Measurements from ENCODE around the gene CEACAM18.
"Not testable (repeated sequence)": the region's sequence is repeated elsewhere in the genome, so short reads cannot be mapped to it uniquely, and the experiment has no call there.

CEACAM18 gene

DNA sequence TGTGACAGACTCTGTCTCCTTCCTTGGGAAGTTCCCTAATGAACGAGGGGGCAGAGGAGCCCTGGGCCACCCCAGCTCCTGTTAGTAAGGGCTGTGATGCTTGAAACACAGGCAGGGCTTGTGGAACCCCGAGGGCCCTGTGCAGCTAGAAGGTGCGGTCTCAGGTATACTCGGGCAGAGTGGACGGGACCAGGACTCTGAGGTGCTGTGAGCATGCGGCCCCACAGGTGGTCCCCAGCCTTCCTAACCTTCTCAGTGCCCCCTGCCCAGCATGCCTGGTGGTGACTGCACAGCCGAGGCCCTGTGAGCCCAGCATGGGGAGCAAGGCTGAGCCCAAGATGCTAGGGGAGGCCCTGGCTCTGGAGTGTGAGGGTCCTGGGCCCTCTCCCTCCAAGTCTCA lies 16.1 kb upstream of the CEACAM18 start:
- DNase-seq: no peak

DNA sequence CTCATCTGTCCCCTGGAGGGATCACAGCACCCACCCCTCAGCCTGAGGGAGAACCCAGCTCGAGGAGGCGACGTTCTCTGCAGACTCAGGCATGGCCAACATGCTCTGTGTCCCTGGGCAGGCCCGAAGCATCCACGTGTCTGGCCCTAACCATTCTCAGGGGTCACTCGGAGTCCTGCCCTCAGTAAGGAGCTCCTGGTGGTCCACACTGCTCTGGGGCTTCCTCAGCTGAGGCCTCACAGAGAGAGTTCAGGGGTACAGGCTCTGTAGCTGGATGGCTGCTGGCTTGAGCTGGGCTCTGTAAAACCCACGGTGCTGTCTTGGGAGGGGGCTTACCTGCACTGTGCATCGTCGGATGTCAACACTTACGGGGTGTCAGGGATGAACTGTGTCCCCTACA lies 15.7 kb upstream of the CEACAM18 start:
- DNase-seq: no peak

DNA sequence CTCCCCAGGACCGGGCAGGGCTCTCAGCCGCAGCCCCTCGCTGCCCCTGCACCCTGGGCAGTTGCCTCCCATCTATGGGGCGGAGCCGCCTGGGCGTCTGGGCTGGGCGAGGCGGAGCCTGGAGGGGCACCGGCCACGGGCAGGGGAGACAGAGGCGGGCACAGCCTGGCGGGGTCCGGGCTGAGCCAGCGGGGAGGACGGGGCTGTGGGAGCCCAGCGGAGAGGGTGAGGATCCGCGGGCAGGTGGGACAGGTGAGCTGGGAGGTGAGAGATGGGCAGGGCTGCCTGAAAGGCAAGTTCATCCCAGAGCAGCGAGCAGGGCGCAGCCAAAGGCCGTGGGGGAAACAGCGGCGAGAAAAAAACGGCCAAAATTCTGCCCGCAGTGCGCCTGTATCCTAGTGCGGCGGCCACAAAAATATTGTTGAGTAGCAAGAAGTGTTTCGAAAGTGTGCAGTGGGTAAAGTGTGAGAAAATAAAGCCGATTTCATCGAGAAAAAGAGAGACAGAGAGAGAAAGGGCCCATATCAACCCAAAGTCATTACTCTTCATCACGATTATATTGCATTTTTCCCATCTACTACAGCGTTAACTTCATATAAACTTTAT lies 14.3 kb upstream of the CEACAM18 start:
- not testable (repeated sequence) for DNase-seq

DNA sequence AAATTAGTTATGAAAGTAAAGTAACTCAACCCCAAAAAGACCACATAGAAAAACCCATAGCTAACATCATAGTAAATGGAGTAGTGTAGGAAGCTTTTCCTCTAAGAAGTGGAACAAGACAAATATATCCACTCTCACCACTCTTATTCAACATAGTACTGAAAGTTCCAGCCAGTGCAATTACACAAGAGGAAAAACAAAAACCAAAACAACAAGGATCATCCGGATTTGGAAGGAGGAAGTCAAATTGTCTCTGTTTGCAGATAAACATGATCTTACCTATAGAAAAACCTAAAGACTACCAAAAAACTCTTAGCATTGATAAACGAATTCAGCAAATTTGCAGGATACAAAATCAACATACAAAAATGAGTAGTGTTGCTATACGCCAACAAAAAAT lies 11.6 kb upstream of the CEACAM18 start:
- no peak for DNase-seq

DNA sequence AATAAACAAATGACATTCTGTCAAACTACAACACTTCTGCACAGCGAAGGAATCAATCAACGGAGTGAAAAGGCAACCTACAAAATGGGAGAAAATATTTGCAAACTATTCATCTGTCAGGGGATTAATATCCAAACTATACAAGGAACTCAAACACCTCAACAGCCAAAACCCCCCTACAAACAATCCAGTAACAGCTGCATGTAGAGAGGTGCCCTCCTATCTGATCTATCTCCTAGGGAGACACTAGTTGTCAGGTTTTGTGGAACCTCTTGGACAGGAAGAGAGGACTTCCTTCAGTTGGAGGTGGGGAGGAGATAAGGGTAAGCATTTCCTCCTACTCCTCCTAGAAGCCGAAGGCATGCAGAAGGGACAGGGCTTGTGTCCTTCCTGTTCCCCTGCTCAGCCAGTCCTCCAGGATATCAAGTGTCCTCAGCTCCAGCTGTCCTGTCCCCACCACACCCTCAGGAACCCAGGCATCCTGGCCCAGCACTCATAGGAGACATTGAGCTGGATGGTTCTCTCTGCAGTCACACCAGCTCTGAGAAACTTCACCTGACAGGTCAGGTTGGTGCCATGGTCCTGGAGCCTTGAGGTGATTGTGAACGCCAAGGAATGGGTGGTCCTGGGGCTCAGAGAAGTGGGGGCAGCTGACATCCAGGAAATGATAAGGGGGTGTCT lies 10.3 kb upstream of the CEACAM18 start:
- no peak for DNase-seq

DNA sequence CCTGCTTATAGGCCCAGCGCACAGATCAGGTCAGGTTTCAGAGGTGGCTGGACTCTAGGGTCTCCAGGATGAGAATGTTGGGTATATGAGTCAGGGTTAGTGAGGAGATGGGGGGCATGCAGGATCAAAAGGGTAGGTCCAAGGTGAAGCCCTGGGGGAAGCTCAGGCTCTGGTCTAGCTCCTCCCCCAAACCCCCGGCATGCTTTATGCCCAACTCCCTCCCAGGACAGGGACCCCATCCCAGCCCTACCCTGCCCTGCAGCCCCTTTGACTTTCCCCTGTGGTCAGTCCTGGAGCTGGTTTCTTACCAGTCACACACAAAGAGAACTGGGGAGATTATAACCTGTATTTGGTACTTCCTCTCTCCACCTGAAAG lies 9.8 kb upstream of the CEACAM18 start:
- DNase-seq: no peak

DNA sequence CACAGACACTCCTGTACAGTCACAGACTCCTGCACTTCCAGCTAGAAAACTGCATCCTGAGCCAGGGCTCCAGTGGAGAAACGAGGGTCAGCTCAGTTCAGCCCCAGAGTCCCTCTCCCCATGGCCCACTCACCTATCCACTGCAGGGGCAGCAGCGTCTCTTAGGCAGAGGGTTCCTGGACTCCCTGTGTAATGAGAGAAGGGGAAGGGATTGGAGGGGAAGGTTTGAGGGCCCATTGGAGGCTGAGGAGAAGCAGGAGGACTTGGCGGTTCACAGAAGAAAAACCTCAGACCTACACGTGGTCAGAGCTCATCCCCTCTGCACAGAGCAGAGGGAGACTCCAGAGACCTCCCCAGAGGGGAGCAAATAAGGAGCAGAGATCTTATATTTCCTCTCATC lies 9.2 kb upstream of the CEACAM18 start:
- no peak for DNase-seq

DNA sequence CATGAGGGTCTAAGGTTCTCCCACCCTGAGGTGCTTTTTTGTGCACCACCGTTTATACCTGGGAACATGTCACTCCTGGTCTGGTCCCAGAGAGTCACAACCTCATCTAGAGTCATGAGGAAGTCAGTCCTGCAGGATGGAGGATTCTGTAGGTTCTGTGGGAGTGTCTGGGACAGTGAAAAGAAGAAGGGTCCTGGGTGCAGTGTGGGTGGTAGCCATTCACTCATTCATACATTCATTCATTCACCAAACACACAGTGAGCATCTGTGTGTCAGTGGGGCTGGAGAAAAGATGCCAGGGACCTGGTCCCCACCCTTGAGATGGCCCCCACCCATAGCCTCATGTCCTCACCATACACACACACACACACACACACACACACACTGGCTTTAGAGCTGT lies 8.7 kb upstream of the CEACAM18 start:
- DNase-seq: no peak

DNA sequence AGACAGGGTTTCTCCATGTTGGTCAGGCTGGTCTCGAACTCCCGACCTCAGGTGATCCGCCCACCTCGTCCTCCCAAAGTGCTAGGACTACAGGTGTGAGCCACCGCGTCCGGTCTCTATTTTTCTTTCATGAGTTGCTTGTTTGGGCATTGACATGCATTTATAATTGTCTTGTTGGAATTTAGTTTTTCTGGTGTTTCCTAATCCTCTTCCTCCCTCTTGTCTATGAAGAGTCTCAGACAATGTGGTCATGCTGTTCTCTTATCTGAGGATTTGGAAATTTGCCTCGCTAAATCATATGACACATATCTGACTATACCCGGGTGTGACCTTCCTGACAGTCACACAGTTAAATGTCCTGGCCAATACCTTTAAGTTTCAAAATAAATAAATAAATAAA lies 7.4 kb upstream of the CEACAM18 start:
- DNase-seq: no peak

DNA sequence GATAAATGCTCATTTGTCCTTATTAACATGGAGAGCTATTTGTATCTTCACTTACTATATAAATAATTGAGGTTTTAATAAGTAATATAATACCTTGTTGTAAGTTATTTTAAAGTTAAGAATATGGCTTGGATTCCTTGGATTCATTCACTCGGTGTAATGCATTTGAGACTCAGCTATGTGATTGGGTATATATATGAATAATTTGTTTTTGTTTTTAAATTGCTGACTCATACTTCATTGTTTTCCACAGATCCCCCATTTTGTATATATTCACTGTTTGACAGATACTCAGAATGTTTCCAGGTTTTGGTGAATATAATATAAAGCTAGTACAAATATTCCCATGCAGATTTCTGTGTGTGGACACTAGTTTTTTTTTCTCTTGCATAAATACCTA lies 6.8 kb upstream of the CEACAM18 start:
- DNase-seq: no peak

DNA sequence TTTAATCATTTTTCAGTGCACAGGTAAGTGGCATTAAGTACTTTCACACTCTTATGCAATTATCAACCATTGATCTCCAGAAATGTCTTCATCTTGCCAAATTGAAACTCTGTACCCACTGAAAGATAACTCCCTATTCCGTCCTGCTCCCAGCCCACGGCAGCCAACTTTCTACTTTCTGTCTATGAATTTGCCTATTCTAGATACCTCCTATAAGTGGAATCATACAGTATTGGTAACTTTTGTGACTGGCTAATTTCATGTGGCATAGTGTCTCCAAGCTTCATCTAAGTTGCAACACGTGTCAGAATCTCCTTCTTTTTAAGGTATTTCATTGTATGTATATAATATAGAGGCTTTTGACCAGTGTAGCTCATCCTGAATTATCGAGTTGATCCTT lies 5.7 kb upstream of the CEACAM18 start:
- DNase-seq: no peak

DNA sequence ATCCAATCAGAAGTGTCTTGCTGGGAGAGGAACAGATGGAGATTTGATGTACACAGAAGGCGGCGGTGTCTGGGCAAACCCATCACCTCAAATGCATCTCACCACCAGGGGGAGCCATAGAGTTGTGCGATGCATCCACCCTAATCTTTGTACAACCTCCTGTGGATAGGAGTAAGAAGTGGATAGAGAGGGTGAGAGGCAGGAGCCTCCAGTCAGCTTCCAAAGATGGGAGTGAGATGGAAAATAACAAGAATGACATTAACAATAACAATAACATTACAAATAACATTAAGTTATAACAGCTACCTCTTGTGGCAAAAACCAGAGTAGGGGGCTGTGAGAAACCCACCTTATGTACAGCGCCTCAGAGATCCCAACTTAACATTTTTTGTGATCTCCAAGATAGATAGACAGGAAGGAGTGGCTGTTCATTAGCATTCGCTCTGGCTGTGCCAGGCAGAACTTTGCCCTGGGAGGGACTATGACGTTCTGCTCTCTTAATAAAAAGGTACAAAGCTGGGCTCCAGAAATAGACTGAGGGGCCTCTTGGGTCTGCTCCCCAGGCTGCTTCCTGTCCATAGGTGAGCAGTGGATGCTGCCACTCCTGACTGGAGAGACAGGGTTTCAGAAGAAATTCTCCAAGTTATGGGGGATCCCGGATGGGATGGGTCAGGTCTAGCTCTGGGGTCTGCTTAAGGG lies 5.2 kb upstream of the CEACAM18 start:
- peak; percentile 1 for DNase-seq

DNA sequence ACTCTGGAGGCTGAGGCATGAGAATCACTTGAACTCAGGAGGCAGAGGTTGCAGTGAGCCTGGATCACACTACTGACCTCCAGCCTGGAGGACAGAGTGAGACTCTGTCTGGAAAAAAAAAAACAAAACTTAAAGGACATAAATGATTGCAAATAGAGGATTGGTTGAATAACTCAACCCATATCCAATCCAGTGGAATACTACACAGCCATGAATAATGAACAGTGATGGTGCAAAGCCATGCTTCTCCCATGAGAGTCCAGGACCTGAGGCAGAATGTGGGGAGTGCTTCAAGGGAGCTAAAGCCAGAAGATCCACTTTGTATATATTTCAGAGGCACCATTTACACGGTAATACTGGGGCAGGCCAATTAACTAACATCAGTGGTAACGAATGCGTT lies 2.2 kb upstream of the CEACAM18 start:
- no peak for DNase-seq

DNA sequence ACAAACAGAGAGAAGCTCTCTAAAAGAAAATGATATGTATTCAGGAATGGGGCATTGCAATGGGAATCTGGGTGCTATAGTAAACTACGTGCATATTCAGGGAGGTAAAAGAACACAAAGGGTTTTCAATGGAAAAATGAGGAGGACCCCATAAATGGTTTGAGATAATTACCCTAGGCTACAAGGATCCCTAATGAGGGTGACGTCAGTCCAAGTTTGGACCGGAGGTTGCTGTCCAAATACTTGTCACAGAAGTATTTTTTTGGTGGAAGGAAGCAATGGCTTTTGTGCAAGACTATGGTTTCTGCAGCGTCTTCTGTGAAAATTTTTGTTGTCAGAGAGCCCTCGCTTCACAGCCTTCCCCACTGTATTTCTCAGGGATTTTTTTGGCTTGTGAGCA lies 995 bp upstream of the CEACAM18 start:
- no peak for DNase-seq

DNA sequence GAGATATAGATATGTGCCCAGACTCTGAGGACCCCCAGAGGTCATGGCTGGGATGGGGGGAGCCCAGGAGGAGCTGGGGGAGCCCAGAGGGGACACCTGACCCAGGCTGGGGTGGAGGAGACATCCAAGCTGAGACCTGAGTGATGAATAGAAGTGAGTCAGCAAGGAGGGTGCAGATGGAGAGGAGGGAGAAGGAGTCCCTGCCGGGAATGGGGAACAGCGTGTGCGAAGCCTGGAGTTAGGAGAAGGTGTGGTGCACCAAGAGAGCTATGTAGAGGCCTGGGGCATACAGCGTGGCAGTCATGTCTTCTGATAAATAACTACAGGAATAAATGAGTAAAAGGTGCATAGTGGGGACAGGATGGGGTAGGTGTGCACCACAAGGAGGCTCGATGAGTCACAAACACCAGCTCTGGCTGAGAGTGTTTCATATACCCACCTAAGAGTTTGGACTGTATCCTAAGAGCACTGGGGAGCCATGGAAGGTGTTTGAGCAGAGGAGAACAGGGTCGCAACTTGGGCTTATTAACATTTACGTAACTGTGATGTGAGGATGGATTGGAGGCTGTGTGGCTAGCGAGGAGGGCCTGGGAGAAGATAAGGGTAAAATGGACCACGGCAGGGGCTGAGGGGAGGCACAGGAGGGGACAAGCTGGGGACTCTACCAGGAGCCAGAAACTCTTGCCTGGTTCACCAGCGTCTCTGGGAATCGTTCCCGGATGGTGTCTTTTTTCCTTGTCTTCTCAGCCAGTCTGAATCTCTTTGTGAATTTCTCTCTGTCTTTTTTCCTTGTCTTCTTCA lies 1.4 kb downstream of the CEACAM18 start:
- DNase-seq: no peak

DNA sequence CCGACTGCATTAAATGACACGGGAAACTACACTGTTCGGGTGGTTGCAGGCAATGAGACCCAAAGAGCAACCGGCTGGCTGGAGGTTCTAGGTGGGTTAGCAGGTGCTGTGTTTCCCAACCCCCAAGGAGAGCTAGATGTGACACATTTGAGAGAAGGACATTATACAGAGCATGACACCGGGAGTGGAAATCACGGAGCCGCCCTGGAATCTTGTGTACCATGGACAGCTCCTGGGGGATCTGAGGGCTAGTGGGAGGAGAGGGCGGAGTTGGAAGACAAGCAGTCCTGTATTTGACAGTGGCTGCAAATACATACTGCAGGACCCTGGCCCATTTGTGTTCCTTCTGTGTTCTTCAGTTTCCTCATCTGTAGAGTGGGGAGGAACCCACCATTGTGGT lies 2.3 kb downstream of the CEACAM18 start:
- DNase-seq: no peak

DNA sequence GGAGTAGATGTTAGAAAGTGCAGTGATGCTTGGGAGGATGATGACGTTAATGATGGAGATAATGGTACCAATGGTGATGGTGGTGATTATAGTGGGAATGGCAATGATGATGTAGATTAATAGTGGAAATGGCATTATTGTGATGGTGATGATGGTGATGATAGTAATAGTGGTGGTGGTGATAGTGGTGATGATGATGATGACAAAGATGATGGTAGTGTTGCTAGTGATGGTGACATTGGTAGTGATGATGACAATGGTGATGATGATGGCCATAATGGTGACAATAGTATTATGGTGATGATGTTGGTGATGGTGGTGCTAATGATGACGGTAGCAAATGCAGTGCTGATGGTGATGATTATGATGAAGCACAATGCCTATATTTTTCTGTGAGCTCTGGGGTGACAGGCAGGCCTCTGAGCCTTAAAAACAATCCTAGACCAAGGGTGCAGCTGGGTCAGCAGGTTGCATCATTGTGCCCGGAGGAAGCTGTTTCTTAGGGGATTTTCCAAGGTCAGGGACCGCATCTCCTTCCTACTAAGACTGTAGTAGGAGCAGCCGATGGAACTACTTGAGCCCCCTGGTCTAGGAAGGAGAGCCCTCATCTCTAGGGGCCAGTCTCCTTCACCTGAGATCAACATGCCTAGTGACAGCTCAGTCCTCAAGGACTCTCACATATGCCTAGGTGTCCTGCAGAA lies 7.8 kb downstream of the CEACAM18 start:
- no peak for DNase-seq

DNA sequence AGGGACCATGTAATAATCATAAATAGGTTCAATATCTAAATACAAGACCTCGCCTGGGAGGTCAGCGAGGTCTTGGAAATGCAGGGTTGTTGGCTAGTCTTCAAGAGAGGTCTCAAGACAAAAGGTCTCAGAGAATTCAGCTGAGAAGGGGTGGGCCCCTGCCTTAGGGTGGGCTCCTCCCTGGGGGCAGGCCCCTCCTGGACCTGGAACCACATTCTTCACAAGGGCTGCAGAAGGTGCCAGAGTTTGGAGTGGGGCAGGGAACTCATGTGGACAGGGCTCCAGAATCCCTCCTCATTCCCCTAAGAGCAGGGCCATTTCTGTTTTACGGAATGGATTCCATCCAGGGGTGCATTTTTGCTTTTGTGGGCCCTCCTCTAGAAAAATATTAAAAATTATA lies 10.2 kb downstream of the CEACAM18 start:
- DNase-seq: no peak

DNA sequence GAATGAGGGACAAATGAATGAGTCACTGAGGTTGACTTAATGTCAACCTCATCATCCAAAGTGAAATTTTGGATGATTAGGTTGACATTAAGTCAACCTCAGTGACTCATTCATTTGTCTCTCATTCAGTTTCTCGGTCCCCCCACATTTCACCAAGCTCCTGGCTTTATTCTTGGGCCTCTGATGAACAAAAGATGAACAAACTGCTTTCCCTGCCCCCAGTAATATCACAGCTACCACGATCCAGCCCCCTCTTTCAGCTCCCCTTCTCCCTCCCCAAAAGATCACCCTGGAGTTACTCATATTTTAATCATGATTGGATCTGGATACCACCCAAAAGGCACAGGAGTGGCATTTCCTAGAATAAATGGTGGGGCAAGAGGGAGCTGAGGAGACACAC lies 10.8 kb downstream of the CEACAM18 start:
- DNase-seq: no peak

DNA sequence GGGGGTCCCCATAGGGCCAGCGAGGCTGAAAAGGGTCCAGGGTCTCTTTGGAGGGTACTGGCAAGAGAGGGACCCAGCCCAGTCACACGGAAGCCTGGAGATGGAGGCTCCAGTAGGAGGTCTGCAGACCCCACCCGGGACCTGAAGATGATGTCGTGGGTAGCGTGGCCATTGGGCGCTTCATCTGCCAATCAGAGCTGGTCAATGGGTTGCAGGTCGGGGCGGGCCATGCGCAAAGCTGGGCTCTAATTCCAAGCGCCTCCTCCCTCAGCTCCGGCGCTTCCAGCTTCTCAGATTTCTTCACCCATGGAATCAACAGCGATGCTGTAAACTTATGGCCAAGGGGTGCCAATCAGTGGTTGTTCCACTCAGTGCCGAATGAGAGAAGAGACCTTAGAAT lies 12.3 kb downstream of the CEACAM18 start:
- DNase-seq: no peak

DNA sequence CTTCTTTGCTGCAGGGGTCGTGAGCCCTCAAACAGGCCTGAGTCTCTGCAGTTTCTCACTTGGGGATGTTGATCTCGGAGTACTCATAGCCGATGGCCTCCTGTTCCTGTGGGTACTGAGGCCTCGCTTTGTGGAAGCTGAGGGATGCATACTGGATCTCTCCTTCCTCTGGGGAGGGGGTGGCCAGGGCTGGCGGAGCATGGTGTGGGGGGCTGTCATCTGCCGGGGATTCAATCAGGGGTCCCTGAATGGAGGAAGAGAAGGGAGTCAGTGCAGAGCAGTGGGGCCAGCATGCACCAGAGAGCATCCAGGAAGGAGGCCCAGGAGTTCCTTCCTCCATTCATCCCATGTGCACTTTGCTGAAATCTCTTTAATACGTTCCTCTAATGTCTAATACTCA lies 13.2 kb downstream of the CEACAM18 start:
- DNase-seq: no peak

DNA sequence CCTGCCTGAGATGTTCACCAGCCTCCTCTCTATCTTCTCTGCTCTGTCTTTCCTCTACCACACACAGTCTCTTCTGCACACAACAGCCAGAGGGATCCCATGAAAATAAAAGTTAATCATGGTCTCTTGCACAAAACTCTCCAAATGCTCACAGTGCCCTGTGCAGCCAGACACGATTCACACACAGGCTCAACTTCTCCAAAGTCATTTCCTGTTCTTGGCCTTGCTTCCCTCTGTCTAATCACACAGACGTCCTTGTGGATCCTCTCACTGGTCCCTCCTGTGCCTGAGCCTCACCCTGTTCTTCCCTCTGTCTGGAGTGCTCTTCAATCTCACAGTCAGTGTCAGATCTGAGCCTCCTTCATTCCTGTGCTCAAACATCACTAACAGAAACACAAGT lies 15.4 kb downstream of the CEACAM18 start:
- no peak for DNase-seq

DNA sequence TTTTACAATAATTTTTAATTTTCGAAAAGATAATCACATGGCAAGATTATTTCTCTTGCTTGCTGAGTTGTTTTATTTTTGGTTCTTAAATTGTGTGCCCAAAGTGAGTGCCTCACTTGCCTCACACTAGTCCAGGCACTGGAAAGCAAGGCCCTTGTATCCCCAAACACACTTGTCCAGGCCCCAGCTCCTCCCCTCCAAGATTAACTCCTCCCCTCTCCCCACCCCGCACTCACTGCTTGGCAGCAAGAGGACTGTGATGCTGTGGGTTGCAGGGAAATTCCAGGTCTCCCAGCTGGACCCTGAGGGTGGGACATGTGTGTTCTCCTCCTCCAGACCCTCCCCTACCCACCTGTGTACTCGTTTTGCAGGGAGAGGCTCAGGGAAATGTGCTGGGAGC lies 19.3 kb downstream of the CEACAM18 start:
- no peak for DNase-seq
